Activated T-cell treated with anti-CD3 and anti-CD28 coated beads for 24 hours (primary cell): ENCODE measurements around the gene ATG16L2.

Experiments used
- DNase-seq: peaks from one replicate; pipeline ENCODE4 v3.0.0-alpha.2; 2020; ENCODE audit warnings: low read depth

The ATG16L2 gene

GRCh38 chr11:72814286-72815109, at the start of gene ATG16L2:
Gene ATG16L2 (plus strand): TSS chr11:72814411. CDS start chr11:72814446, 35 bp downstream.
- peak; percentile 88 for DNase-seq

- no peak for DNase-seq
Measured at GRCh38 chr11:72764503-72764902, 49.7 kb upstream of the ATG16L2 start.

GRCh38 chr11:72766152-72766902, 47.9 kb upstream of the ATG16L2 start:
- no peak for DNase-seq

GRCh38 chr11:72767203-72768062, 46.8 kb upstream of the ATG16L2 start:
- DNase-seq: no peak

- no peak for DNase-seq
Measured at GRCh38 chr11:72768581-72768980, 45.6 kb upstream of the ATG16L2 start.

GRCh38 chr11:72769680-72770079, 44.5 kb upstream of the ATG16L2 start:
- no peak for DNase-seq

- DNase-seq: no peak
Measured at GRCh38 chr11:72770799-72771198, 43.4 kb upstream of the ATG16L2 start.

GRCh38 chr11:72771507-72771906, 42.7 kb upstream of the ATG16L2 start:
- no peak for DNase-seq

- DNase-seq: no peak
Measured at GRCh38 chr11:72772059-72772458, 42.2 kb upstream of the ATG16L2 start.

GRCh38 chr11:72773291-72773690, 40.9 kb upstream of the ATG16L2 start:
- no peak for DNase-seq

- DNase-seq: no peak
Measured at GRCh38 chr11:72773696-72774095, 40.5 kb upstream of the ATG16L2 start.

GRCh38 chr11:72774499-72774898, 39.7 kb upstream of the ATG16L2 start:
- DNase-seq: no peak

- no peak for DNase-seq
Measured at GRCh38 chr11:72775288-72776110, 38.7 kb upstream of the ATG16L2 start.

GRCh38 chr11:72776117-72776843, 37.9 kb upstream of the ATG16L2 start:
- DNase-seq: no peak

GRCh38 chr11:72776844-72777754, 37.1 kb upstream of the ATG16L2 start:
- DNase-seq: no peak

- no peak for DNase-seq
Measured at GRCh38 chr11:72777755-72778278, 36.4 kb upstream of the ATG16L2 start.

- DNase-seq: no peak
Measured at GRCh38 chr11:72778535-72779494, 35.4 kb upstream of the ATG16L2 start.

- no peak for DNase-seq
Measured at GRCh38 chr11:72779495-72780128, 34.6 kb upstream of the ATG16L2 start.
